Stimulated activated CD8-positive, alpha-beta memory T cell treated with anti-CD3 and anti-CD28 coated beads, Interleukin-7, amount 100 ng/mL, for 48 hours (primary cell): ENCODE data around the gene GSTA4.
A peak's percentile ranks its signal among the peaks of the same experiment; 100 is the strongest.

Source experiments
- DNase-seq, 2 donors: peaks; one replicate each; pipeline ENCODE4 v3.0.0-alpha.2; 2020; ENCODE audit warnings: low read depth in 1 of 2; ENCODE audit errors: extremely low read depth in 1 of 2

The GSTA4 gene, protein sequence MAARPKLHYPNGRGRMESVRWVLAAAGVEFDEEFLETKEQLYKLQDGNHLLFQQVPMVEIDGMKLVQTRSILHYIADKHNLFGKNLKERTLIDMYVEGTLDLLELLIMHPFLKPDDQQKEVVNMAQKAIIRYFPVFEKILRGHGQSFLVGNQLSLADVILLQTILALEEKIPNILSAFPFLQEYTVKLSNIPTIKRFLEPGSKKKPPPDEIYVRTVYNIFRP

DNA sequence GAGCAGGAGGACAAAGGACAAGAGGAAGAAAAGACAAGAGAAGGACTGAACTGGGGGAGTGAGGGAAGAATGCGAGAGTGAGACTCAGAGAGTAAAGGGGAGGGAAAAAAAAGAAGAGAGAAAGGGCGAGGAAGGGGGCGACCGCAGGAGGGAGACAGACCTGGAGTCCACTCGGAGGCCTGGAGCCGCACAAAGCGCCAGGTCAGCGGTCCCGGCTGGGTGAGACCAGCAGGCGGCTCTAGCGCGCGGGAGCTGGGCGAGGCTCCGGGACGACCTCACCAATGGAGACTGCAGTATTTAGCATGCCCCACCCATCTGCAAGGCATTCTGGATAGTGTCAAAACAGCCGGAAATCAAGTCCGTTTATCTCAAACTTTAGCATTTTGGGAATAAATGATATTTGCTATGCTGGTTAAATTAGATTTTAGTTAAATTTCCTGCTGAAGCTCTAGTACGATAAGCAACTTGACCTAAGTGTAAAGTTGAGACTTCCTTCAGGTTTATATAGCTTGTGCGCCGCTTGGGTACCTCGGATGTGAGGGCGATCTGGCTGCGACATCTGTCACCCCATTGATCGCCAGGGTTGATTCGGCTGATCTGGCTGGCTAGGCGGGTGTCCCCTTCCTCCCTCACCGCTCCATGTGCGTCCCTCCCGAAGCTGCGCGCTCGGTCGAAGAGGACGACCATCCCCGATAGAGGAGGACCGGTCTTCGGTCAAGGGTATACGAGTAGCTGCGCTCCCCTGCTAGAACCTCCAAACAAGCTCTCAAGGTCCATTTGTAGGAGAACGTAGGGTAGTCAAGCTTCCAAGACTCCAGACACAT is at the start of gene GSTA4:
TSS of gene GSTA4 (minus strand) at position 196 of the 824 bp plus-strand sequence. CDS start 1,041 bp downstream, outside the sequence.
- peak; percentile 70 to 86 for DNase-seq

DNA sequence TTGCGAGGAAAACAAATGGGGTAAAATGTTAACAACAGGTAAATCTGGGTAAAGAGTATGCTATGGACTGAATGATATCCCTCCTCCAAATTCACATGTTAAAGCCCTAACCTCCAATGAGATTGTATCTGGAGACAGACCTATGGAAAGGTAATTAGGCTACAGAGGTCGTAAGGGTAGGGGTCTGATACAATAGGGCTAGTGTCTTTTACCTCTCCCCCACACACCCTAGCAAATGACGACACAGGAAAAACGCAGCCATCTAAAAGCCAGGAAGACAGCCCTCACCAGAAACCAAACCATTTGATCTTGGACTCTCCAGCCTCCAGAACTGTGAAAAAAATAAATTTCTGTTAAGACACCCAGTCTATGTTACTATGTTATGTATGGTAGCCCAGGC is 49.5 kb upstream of the GSTA4 start:
- no peak for DNase-seq

DNA sequence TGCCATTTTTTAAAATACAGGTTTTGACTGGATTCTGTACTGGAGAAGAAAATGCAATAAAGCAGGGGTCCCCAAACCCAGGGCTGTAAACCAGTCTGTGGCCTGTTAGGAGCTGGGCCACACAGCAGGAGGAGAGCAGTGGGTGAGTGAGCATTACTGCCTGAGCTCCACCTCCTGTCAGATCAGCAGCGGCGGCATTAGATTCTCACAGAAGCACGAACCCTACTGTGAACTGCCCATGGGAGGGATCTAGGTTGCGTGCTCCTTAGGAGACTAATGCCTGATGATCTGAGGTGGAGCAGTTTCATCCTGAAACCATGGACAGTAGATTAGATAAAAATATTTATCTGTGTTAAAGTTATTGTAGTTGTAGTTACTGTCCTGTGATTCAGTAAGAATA is 49.0 kb upstream of the GSTA4 start:
- no peak for DNase-seq

DNA sequence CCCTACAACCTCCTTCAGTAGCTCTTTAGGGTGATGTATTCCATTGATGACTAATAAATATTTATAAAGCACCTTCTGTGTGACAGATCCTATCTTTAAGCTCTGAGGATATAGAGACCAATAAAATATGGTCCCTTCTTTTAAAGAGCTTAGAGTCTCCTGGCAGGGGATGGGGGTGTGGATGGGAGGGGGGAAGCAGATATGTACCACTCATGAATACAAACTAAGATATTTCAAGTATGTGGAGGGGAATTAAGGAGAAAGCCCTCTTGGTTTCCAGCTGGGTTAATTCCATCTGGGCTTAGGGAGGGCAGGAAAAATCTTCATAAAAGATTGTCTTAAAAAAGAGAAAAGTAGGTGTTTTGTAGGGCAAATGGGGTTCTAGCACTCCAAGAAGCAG is 48.5 kb upstream of the GSTA4 start:
- no peak for DNase-seq

DNA sequence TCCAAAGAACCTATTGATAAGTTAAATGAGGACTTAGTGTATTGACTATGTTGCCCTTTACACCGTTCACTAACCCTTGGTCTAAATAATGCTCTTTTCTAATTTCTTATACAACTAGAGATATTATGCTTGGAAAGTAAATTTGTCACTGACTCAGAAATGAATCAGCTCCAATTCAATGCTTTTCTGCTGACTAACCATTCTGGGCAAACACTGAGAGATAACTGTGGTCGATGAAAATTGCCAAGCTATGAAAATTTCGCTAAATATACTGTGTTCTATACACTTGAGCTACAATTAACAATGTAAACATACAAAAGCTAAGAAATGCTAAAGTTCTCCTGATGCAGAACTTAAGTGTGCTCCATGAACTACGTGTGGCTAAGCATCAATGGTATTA is 47.0 kb upstream of the GSTA4 start:
- no peak for DNase-seq

DNA sequence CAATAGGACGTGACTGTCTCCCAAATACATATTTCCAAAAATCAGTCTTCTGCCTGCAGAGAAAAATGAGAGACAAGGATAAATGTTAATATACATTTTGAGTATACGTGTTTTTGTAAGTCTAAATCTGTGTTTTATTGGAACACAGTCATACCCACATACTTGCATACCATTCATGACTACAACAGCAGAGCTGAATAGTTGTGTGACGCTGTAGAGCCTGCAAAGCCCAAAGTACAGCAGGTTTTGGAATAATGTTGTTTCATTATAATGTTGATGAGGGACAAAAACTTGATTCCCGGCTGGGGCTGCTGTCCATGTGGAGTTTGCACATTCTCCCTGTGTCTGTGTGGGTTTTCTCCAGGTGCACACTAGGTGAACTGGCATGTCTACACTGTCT is 46.3 kb upstream of the GSTA4 start:
- DNase-seq = no peak

DNA sequence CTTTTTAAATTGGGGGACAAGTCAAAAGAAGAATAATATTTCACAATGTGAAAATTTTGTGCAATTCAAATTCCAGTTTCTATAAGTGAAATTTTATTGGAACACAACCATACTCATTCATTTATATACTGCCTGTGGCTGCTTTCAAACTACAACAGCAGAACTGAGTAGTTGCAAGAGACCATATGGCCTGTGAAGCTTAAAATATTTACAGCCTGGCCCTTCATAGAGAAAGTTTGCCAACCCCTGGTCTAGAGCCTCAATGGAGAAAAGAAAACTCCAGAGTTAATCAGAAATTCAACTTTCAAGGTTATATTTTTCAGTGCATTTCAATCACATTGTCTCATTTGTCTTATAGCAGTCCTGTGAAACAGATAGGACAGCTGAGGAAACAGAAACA is 43.5 kb upstream of the GSTA4 start:
- DNase-seq = no peak

DNA sequence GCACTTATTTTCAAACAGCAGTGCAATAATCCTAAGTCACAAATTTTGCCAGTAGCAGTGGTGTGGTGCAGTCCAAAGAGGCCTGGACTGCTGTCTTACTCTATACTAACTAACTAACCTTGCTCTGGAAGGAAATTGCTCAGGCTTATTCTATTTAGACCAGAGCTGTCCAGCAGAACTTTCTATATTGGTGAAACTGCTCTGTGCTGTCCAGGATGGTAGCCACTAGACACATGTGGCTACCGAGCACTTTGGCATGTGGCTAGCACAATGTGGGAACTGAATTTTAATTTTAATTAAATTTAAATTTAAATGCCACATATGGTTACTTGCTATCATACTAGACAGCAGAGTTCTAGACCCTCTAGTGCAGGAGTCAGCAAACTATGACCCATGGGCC is 43.1 kb upstream of the GSTA4 start:
- no peak for DNase-seq

DNA sequence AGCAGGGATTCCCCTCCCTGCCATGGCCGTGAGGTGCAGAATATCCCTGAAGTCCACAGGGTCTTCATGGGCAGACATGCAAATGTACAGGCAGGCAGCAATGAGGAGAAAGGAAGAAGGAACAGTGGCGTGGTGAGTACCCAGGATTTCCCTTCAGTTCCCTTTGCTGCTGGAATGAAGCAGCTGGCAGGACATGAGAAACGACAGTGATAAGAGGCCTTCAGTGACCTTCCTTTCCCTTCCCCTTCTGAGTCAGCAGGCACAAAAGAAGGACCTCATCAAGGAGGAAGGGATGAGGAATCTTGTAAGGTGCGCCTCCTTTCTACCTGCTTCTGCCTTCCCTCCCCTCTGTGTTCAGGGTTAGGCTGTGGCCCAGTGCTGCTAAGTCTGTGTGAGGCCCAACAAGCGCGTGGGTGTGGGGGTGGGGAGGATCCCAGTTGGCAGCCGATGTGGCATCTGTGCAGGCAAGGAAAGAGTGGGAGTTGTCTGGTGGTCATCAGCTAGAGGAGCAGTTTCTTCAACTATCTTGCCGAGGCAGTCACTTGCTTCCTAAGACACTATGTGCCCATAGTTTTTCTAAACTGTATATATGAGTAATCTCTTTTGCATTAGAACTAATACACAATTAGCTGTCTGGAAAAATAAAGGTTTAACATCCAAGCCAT is 40.6 kb upstream of the GSTA4 start:
- no peak for DNase-seq

DNA sequence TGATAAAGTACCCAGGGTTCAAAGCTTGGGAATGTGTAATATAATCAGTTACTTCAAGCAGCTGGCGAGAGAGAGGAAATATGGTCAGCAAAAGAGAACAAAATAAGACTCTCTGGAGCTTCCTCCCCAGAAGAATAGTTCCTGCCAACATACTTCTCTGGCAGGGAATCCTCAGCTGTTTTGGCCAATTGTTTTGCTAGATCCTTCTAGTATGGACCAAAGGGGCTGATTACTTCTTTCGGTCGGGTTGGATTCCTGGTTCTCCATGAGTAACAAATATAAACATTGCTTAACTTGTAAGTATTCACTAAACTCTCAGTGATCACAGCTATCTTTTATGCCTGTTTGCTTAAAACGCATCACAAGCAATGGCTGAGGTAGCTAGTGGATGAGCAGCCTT is 38.7 kb upstream of the GSTA4 start:
- DNase-seq = no peak

DNA sequence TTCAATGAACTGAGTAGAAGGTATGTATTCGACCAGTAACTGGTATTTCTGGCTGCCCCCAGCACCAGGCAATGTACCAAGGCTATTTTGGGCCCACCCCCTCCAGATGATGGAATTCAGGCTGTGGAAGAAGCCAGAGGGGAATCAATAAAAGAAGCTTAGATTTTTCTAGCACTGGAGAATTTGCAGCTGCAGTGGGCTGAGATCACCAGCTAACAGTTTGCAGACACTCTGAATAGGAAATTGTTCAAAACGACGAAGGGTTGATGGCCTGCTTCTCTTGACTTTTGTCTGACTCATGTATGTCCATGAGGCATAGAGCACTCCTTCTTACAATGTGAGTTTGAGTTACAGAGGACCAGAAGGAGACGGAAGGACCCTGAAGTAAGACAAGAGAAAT is 37.8 kb upstream of the GSTA4 start:
- DNase-seq = no peak

DNA sequence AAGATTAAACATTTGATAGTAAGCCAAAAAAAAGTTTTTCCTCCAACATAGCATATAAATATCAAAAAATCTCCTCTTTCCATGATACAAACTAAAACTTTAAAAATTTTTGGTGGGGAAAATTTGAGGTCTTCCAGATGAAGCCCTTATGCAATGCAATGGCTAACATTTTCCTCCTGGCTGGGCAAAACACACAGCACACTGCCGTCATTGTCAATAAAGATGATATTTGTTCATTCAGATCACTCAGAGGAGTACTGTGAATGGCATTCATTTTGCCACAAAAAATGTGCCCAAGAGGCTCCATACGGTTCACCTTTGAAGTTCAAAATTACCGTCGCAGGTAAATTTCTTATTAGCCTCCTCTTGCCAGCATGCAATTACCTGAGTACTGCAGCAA is 36.2 kb upstream of the GSTA4 start:
- DNase-seq = no peak

DNA sequence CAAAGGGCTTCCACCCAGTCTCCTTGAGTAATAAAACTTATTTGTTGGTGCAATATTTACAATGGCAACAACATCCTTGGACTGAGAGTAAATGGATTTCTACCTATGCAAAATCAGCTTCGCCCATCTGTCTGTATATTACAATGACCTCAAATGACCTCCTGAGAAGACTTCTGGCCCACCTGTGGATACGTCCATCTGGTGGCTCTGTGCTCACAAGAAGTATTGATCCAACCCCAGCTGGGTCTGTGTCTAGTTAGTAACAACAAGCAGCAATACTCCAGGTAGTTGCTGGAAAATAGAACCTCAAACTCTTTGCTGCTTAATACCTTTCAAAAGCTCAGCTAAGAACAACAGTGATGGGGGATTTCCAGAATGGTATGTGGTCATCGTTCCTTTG is 34.7 kb upstream of the GSTA4 start:
- DNase-seq = no peak

DNA sequence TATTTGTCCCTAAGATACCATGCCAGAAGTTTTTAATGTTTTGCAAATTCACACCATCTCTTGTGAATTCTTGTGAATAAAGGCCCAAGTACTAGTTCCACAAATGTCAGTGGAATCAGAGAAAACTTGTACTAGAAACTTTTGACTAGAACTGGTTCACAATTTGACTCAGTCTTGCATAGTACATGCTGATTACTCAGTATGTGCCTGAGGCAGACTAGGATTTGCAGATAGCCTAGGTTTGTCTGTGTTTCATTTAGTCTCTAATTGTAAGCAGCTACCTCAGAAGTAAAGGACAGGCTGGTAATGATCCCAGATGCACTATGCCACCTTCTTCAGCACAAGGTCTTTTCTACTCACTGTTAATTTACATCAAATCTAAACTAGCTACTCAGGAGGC is 34.2 kb upstream of the GSTA4 start:
- DNase-seq = no peak

DNA sequence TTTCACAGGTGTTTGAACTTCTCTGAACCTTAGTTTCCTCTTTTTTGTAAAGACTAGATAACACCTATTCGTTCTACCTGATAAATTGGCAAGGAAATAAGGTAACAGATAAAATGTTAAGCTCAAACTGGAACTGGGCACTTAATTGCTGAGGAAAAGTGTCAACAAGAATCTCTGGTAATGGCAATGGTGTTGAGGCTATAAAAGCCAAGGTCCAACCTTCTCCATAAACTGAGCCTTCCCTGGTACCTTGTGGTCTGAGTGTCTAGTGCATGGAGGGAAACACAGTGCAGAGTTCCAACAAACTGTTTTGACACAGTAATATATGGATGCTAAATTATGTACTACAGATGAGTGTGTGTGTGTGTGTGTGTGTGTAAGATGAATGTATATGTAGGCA is 33.4 kb upstream of the GSTA4 start:
- DNase-seq = no peak

DNA sequence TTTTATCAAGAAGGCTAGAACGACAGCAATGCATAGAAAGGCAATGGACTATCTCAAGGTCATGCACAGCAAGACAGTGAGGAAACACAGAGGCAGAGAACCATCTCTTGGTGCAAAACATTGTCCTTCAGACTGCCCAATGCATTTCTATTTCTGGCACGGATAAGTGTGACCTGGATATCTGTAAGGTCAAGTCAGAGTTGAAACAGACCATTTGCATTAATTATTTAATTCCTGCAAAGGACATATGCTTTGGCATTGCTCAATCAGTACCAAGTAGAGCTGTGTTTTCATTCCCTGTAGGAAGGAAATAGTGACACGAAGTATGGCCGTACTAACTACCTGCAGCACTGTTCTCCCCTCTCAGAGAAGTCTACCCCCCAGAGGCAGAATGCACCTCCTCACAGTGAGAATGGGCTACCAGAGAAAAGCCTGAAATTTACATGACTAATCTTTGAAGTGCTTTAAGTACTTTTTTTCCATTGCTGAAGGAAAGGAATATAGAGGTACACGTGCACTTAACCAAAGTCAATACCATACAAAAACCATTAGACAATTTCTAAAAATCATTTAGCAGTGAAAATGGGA is 32.1 kb upstream of the GSTA4 start:
- DNase-seq = no peak

DNA sequence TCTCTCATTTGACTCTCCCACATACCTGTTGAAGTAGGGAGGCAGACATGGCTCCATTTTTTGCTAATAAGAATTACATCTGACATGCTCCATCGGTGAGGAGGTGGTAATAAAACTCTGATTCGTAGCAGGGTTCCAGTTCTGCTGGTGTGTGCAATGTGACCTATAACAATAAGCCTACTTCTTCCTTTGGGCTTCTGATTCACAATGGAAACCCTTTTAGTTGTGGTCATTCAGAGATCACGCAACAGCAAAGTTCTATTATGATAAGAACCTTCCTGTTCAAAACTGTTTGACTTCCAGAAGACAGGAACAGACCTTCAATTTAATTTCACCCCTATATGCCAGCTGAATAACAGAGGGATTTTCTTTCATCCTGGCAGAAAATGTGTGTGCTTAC is 31.4 kb upstream of the GSTA4 start:
- no peak for DNase-seq

DNA sequence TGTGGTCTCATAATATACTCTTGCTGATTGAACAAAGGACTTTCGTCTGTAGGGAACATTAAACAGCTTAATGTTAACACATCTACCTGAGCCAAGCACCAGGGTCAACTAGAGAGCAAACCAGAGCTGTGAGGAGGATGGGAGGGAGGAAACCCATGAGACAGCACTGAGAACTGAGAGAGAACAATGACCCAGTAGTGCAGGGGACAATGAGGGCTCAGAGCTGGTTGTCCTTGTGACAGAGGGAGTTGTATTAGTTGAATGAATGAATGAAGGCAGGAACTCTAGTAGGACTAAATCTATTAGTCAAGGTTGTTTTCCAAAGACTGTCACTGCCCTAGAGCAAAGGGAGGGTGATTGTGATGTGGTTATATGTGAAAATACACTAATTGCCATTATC is 28.2 kb upstream of the GSTA4 start:
- DNase-seq = no peak

DNA sequence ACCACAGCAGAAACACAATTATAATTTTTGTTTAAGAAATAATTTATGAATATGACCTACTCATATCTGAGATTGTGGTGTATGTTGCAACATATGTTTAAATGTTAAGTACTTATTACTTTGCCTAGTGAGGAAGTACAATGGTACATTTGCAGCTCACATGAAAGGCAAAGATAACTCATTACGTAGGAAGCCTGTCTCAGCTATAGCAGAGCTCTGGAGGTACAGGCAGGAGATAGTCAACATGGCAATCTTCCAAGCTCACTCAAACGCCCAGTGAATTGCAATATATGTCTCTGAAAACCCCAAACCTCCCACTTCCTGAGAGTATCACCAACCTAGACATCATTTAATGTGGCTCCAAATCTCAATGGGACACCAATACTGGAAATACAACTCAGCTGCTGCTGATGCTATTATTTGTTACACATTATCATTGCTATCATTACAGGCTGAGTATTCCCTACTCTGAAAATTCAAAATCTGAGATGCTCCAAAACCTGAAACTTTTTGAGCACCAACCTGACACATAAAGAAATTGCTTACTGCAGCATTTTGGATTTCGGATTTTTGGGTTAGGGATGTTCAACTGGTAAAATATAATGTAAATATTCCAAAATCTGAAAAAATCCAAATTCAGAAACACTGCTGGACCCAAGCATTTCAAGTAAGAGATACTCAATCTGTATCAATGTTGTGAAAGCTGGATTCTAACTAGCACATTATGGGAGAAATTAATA is 25.1 kb upstream of the GSTA4 start:
- DNase-seq = no peak

DNA sequence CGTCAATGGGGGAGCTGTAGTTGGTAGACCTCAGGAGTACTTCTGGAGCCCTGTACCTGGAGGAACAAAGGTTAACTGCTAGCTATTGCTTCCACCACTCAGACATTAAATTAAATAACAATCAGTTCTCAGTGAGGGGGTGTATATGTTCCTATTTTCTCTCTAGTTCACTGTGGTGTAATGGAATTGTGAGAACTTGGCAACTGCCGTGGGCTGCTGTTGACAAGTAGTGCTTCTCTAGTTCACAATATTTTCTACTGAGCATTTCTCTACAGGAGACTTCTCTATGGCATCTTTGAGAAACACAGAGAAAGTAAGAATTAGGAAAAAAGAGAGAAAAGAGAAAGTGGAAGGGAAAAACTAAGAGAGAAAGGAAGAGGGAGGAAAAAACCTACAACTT is 23.4 kb upstream of the GSTA4 start:
- no peak for DNase-seq

DNA sequence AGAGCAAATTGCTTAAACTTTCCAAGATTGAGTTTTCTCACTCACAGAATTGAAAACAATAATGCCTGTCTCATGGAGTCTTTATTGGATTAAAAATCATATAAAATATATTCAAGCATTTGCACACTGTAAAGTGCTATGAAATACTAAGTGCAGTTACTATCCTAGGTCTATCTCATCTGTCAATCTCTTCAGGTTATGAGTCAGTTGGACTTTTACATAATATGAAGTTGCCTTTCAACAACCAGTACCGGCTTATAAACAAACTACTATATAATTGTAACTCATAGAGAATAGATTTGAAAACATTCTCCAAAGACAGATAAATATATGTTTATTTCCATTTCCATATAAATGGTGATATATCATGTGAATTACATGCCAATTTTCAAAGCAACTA is 20.4 kb upstream of the GSTA4 start:
- DNase-seq = no peak
